Stomach (tissue), 4 donors: Measurements from ENCODE around the gene QRFP.

ENCODE experiments used
- EP300 ChIP-seq: sonication (generic); formaldehyde crosslinking; IDR thresholded peaks from one replicate; pipeline ENCODE4 v1.6.1; 2017; ENCODE audit warnings: antibody characterized with exemption
- POLR2A ChIP-seq, 4 donors: fragments of 450-650 bp; IDR thresholded peaks; one replicate each; pipeline ENCODE4 v1.6.1; 2016; ENCODE audit warnings: antibody characterized with exemption in 4 of 4, control low read depth in 2 of 4, mild to moderate bottlenecking in 1 of 4, moderate library complexity in 1 of 4
- TF ChIP-seq, protein P1 (sequence below), 7 experiments: fragments of 450-650 bp in 4 of 7; fragments of 200-600 bp in 3 of 7; sonication (generic) in 3 of 7; IDR thresholded peaks; one replicate each; pipeline ENCODE4 v1.5.1; 2016 to 2019; ENCODE audit warnings: antibody characterized with exemption in 7 of 7, control low read depth in 2 of 7, mild to moderate bottlenecking in 1 of 7

DNA sequence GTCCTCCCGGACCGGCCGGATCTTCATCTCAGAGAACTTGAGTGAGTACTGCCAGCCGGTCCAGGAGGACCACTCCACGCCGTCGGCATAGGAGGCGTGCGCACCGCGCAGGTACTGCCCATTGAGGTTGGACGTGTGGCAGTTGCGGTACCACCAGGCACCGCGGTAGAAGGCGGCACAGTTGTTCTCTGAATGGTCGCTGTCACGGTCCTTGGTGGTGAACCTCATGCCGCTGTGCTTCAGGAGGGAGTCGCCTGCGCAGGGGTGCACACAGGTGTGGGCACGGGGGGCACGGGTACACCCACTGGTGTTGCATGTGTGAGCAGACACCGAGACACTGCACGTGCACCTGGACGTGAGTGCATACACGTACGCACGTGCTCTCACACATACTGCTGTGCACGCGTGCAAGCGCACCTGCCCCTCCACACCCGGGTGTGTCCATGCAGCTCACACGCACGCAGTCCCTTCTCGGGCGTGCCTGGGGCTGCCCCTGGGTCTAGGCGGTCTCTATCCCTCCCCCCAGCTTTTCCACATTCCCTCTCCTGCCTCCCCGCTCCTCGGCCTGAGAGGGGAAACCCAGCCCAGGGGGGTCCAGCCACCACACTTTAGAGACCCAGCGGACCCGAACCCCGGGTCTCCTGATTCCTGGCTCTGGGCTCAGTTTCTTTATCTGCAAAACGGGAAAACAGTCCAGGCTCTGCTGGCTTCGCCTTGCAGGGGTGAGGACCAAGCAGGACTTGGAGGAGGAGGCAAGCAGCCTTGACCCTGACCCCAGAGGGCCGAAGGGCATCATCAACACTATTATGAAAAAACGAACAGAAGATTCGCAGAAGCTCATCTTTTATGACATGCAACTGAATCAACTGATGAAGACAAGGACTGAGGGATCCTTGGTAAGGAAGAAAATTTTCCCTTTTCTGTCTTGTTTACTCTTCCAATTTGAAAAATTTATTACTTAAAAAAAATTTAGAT, 7.7 kb upstream of the QRFP start:
- TF ChIP-seq, protein P1, sequence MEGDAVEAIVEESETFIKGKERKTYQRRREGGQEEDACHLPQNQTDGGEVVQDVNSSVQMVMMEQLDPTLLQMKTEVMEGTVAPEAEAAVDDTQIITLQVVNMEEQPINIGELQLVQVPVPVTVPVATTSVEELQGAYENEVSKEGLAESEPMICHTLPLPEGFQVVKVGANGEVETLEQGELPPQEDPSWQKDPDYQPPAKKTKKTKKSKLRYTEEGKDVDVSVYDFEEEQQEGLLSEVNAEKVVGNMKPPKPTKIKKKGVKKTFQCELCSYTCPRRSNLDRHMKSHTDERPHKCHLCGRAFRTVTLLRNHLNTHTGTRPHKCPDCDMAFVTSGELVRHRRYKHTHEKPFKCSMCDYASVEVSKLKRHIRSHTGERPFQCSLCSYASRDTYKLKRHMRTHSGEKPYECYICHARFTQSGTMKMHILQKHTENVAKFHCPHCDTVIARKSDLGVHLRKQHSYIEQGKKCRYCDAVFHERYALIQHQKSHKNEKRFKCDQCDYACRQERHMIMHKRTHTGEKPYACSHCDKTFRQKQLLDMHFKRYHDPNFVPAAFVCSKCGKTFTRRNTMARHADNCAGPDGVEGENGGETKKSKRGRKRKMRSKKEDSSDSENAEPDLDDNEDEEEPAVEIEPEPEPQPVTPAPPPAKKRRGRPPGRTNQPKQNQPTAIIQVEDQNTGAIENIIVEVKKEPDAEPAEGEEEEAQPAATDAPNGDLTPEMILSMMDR (IDR thresholded peaks at IDR 0.05) = no peak
- TF ChIP-seq EP300 = no peak
- TF ChIP-seq POLR2A (IDR thresholded peaks at IDR 0.05) = no peak
